ENCODE results near the gene ZPR1.

ZPR1 gene

GRCh38 chr11:116775975-116776374 is 11.8 kb downstream of the ZPR1 start:
- CTCF ChIA-PET, result interaction anchor here (0.9 to 2.0 kb wide), 2 partner anchors 16 to 451 kb away, joined by 3 to 5 read pairs; partner anchors contain the start of gene APOA5

More at GRCh38 chr11:116775975-116776374, 11.8 kb downstream of the ZPR1 start:
- Histone ChIP-seq H3K36me3 (ENCODE audit: control insufficient read depth in 2 of 2, insufficient read depth in 1 of 2, low read length in 2 of 2) (peaks cover 6 to 52% of the 10 kb centered on the region in 2 experiments; a peak in 2 of 3 replicates), H3K4me1 (ENCODE audit: control insufficient read depth, insufficient read depth, low read length) (peaks cover 4% of the 10 kb centered on the region; the same call in 1 of the 2 replicates), H3K4me3 (ENCODE audit: low read depth, low read length) (no peak overlapping the region), H3K27ac (ENCODE audit: extremely low read depth, low read depth, low read length) (no peak overlapping the region), H3K9me3 (ENCODE audit: control insufficient read depth, insufficient read depth, low read depth, low read length) (no peaks in the 10 kb centered on the region)
- TF ChIP-seq ZBTB21 (tag by site-specific recombination; IDR thresholded peaks at IDR 0.05), result no peak
- TF ChIP-seq OSR2 (tag by site-specific recombination; IDR thresholded peaks at IDR 0.05), result no peak
- no peak for TF ChIP-seq ZEB2 (tag by site-specific recombination; IDR thresholded peaks at IDR 0.05)
- no peak for TF ChIP-seq ZNF2 (tag by site-specific recombination; IDR thresholded peaks at IDR 0.05)
- no peak for TF ChIP-seq ZNF114 (tag by site-specific recombination; IDR thresholded peaks at IDR 0.05)
- TF ChIP-seq ATF2 (tag by site-specific recombination; IDR thresholded peaks at IDR 0.05; ENCODE audit: low read depth), result no peak
- TF ChIP-seq ZSCAN4 (tag by site-specific recombination; IDR thresholded peaks at IDR 0.05), result no peak
- no peak for TF ChIP-seq WT1 (tag by site-specific recombination; IDR thresholded peaks at IDR 0.05)
- TF ChIP-seq ZNF658 (tag by site-specific recombination; IDR thresholded peaks at IDR 0.05), result no peak
- TF ChIP-seq ZXDB (tag by site-specific recombination; IDR thresholded peaks at IDR 0.05), result no peak
- TF ChIP-seq ZNF449 (tag by site-specific recombination; IDR thresholded peaks at IDR 0.05), result no peak
- TF ChIP-seq ZNF146 (tag by site-specific recombination; IDR thresholded peaks at IDR 0.05), result no peak
- no peak for TF ChIP-seq ZBTB11 (tag by site-specific recombination; conservative IDR thresholded peaks at IDR 0.05; ENCODE audit: low read depth)
- no peak for TF ChIP-seq REPIN1 (tag by site-specific recombination; IDR thresholded peaks at IDR 0.05; ENCODE audit: low read depth)
- TF ChIP-seq ZNF133 (tag by site-specific recombination; IDR thresholded peaks at IDR 0.05), result no peak
- TF ChIP-seq PRDM1 (tag by site-specific recombination; IDR thresholded peaks at IDR 0.05), result no peak
- no peak for TF ChIP-seq INSM2 (tag by site-specific recombination; IDR thresholded peaks at IDR 0.05)
- TF ChIP-seq TSHZ1 (tag by site-specific recombination; IDR thresholded peaks at IDR 0.05; ENCODE audit: borderline replicate concordance), result no peak
- no peak for TF ChIP-seq KLF16 (tag by site-specific recombination; IDR thresholded peaks at IDR 0.05)
- POLR2A ChIA-PET, result interaction anchor here (0.6 kb wide), 1 partner anchor 9 kb away, joined by 8 read pairs; no protein-coding TSS in a partner anchor
